NCI-H1417 treated with DMSO at 0.1 percent for 48 hours (cell line): Measurements from ENCODE around the gene ARL9.

Source experiments
- DNase-seq: peaks from one replicate; lab custom pipeline; 2025; lab: John Stamatoyannopoulos, UW

The ARL9 gene

GRCh38 chr4:56531823-56532222 lies 26.2 kb downstream of the ARL9 start:
- DNase-seq = no peak

GRCh38 chr4:56532239-56532638 lies 26.6 kb downstream of the ARL9 start:
- DNase-seq = no peak

GRCh38 chr4:56535915-56536314 lies 30.3 kb downstream of the ARL9 start:
- no peak for DNase-seq

GRCh38 chr4:56537147-56537546 lies 31.6 kb downstream of the ARL9 start:
- no peak for DNase-seq

- DNase-seq = no peak
Measured at GRCh38 chr4:56540826-56541225, 35.2 kb downstream of the ARL9 start.

GRCh38 chr4:56544573-56545131 lies 39.1 kb downstream of the ARL9 start:
- DNase-seq = no peak

- no peak for DNase-seq
Measured at GRCh38 chr4:56550642-56551041, 45.1 kb downstream of the ARL9 start.

GRCh38 chr4:56551516-56551915 lies 45.9 kb downstream of the ARL9 start:
- DNase-seq = no peak

GRCh38 chr4:56552273-56552672 lies 46.7 kb downstream of the ARL9 start:
- no peak for DNase-seq

- no peak for DNase-seq
Measured at GRCh38 chr4:56570041-56570440, 64.5 kb downstream of the ARL9 start.
